ENCODE results near the gene ALPG. TPM values are rescaled to one million over a fixed set of nuclear protein-coding genes. Genes with fewer than 3 reads are reported as not detected.

The ALPG gene
- total RNA-seq, result not detected

GRCh38 chr2:232406556-232407310, at the start of gene ALPG:
Gene ALPG, plus strand, starts transcription at chr2:232406844. Its CDS starts 51 bp downstream, at chr2:232406895.

GRCh38 chr2:232378735-232379151, 27.9 kb upstream of the ALPG start, which contains the start of gene ALPP:
Gene ALPP, plus strand, starts transcription at chr2:232378751. Its CDS starts 52 bp downstream, at chr2:232378803.

GRCh38 chr2:232455426-232456255, 49.0 kb downstream of the ALPG start, which contains the start of gene ALPI:
Gene ALPI, plus strand, starts transcription at chr2:232456153. Its CDS starts 47 bp downstream, at chr2:232456200.

Other genes with a start within 250 kb of the ALPG start
- gene ALPP, start 28.1 kb upstream of the ALPG start, total RNA-seq, result not detected
- not detected for gene ALPI, start 49.3 kb downstream of the ALPG start, total RNA-seq
- 19.0 TPM for gene ECEL1, start 81.0 kb downstream of the ALPG start, total RNA-seq
- gene PRSS56, start 113.5 kb downstream of the ALPG start, total RNA-seq, result 9.6 TPM
- gene CHRND, start 119.3 kb downstream of the ALPG start, total RNA-seq, result 3.9 TPM
- gene CHRNG, start 132.8 kb downstream of the ALPG start, total RNA-seq, result 2.0 TPM
- gene TIGD1, start 143.7 kb downstream of the ALPG start, total RNA-seq, result 9.6 TPM
- 46.7 TPM for gene EIF4E2, start 143.8 kb downstream of the ALPG start, total RNA-seq
- gene EFHD1, start 226.8 kb downstream of the ALPG start, total RNA-seq, result 5.9 TPM